ENCODE results near the gene NDUFS7.

NDUFS7 gene

DNA sequence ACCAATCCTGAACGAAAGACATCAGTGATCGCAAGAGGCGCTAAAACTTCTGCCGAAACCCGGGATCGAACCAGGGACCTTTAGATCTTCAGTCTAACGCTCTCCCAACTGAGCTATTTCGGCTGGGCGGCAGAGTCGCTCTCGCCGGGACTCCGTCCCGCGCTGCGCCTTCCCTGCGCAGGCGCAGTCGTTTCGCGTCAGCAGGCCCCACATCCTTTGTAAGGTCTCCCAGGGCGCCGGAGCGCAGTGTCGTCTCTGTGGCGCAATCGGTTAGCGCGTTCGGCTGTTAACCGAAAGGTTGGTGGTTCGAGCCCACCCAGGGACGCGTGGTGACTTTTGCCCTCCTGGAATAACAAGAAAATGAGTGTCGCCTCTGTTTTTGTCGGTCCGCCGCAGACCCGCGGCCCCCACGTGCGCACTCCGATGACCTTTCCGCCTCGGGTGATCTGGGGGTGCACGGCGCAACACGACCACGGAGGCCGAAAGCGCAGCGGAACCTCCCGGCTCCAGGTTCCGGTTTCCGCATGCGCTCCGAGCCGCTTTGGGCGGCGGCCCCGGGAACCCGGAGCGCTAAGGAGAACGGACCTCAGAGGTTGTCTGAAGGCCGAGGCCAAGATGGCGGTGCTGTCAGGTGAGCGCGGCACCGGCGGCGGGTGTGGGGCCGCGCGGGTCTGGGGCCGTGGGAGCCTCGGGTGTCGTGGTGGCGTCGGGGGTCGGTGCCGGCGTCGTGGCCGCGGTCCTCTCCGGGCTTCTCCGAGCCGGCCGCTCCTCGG, at the start of gene NDUFS7:
Gene NDUFS7 (plus strand): TSS at position 596 of the 773 bp plus-strand sequence. CDS start 20 bp downstream, at position 616.
- DNase-seq (ENCODE audit: low spot score) = peak; percentile 98

DNA sequence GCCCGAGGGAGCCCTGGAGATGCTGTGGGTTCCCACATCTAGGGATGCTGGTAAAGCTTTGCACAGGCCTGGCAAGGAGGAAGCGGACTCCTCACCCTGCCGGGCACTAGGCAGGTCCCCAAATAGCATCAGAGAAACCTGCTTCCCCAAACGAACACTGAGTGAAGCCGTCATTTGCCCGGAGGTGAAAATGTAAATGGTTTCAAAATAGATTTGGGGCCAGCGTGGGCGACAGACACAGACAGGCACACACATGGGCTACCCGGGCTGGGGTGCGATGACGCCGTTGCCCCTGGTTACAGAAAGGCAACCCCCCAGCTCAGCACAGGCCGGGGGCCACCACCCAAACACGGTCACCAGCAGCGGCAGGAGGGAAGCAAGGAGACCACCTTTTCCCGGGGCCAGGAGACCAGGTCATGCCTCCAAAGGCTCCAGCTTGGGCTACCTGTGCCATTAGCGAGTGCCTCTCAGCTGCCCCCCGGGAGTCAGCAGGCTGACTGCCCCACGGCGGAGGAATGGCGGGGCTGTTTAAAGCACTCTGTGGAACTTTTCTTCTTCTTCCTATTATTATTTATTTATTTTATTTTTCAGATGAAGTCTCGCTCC, 47.5 kb upstream of the NDUFS7 start:
- DNase-seq (ENCODE audit: low spot score) = no peak

DNA sequence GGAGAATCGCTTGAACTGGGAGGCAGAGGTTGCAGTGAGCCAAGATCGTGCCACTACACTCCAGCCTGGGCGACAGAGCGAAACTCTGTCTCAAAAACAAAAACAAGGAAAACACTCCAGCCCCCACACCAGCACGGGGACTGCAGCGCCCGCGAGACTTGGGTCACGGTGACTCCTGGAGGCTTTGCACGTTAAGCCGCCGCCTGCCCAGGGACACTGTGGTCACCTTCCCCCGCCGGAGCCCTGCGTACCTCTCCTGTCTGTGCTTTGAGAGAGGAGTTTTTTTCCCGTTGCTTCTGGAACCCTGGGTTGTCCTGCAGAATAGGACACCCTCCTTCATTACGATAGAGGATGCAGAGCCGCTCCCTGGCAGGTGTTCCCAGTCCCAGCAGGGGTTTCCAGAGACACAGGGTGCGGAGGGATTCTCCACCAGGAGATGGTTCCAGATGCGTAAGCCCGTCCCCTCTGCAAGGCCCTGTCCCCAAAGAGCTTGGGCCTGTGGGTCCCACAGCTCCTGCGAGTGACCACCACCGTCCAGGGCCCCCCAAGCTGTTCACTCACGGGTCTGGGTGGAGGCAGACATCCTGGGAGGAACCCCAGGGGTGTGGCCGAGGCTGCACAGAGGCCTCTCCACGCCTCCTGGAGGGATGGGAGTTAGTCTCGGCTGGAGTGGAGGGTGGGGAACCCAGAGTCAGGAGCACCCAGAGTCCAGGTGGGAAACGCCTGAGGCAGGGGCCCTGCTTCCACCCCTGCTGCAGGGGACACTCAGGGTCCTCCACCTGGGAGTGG, 42.8 kb upstream of the NDUFS7 start:
- no peak for DNase-seq (ENCODE audit: low spot score)

DNA sequence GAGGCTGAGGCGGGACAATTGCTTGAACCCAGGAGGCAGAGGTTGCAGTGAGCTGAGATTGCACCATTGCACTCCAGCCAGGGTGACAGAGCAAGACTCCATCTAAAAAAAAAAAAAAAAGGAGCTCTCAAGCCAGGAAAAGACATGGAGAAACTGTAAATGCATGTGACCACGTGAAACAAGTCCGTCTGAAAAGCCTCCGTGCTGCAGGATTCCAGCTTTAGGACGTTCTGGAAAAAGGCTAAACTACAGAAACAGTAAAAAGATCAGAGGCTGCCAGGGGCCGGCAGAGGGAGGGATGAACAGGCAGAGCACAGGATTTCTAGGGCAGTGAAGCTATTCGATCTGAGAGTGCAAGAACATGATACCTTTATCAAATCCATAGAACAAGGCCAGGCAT, 40.7 kb upstream of the NDUFS7 start:
- DNase-seq (ENCODE audit: low spot score) = no peak

DNA sequence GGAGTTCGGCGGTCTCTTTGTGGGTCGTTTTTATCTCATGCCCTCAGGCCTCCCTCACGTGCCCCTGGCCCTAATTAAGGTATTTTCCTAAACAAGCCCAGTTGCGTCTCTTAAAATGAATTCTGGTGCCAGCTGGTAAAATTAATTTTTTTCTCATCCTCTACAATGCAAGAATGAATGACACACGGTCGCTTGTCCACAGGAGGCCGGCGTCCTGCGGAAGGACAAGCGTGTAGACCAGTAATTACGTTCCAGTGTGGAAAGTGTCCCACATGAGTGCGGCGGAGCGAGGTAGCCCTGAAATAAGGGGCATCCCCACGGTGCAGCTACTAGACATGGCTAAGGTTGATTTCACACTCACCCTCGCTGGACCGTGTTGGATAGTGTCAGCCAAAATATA, 34.5 kb upstream of the NDUFS7 start:
- no peak for DNase-seq (ENCODE audit: low spot score)

DNA sequence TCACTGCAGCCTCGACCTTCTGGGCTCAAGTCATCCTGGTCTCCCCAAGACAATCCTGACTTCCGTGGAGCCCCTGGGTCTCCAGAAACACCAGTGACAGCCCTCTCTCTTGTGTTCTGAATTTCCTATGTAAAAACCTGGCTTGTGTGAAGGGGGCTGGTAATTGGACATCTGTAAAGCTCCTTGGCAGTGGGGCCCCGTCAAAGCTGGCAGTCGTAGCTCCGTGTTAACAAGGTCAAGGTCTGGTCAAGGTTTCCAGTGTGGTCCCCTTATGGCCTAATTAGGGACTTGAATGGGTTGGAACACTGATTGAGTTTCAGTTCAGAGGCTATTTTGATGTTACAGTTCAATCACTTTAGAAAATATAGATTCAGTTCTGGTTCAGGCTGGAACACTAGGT, 32.8 kb upstream of the NDUFS7 start:
- no peak for DNase-seq (ENCODE audit: low spot score)

DNA sequence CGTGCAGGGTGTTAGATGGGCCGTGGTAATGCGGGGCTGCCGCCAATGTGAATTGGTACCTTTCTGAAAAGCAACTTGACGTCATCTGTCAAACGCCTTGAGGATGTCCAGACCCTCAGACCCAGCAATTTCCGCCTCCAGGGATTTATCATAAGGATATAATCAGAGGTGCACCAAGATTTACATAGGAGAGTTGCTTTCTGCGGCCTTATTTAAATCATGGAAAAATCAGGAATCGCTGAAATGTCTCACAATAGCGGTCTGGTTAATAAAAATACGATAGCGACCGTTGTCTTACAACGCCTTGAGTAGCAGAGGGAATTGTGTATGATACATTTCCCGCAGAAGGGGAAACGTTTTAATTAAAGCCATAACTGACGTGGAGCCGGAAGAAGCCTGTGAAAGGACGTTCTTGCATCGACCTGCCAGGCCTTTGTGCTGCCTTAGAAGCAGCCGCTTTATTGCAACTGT, 32.3 kb upstream of the NDUFS7 start:
- no peak for DNase-seq (ENCODE audit: low spot score)

DNA sequence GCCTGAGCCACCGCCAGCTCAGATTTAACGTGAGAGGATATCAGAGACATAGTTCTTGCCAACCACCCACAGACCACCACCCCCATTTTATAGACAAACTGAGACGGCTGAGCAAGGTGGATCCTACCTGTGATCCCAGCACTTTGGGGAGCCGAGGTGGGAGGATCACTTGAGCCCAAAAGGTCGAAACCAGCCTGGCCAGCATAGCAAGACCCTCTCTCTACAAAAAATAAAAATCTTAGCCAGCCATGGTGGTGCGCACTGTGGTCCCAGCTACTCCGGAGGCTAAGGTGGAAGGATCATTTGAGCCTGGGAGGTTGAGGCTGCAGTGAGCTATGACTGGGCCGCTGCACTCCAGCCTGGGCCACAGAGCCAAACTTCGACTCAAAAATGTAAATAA, 30.6 kb upstream of the NDUFS7 start:
- DNase-seq (ENCODE audit: low spot score) = no peak

DNA sequence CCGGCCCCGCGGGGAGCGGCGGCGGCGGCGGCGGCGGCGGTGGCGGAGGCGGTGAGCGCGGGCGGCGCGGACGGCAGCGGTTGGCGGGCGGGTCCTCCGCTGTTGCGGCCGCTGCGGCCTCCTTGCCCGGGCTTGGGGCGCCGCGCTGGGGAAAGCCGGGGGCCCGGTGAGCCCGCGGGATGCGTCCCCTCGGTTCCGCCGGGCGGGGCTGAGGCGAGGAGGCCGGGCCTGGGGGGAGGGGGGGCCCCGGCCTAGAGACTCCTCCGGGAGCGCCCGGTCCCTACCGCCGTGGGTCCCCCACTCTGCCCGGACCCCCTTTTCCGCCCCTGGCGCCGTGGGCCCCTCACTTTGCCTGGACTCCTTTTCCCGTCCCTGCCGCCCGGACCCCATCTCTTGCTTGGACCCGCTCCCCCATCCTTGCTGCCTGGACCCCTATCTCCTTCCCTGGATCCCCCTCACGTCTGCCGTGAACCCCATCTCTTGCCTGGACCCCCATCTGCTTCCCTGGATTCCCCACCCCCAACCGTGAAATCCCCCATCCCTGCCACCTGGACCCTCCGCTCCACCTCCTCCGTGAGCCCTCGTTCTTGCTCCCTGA, 28.6 kb upstream of the NDUFS7 start:
- no peak for DNase-seq (ENCODE audit: low spot score)

DNA sequence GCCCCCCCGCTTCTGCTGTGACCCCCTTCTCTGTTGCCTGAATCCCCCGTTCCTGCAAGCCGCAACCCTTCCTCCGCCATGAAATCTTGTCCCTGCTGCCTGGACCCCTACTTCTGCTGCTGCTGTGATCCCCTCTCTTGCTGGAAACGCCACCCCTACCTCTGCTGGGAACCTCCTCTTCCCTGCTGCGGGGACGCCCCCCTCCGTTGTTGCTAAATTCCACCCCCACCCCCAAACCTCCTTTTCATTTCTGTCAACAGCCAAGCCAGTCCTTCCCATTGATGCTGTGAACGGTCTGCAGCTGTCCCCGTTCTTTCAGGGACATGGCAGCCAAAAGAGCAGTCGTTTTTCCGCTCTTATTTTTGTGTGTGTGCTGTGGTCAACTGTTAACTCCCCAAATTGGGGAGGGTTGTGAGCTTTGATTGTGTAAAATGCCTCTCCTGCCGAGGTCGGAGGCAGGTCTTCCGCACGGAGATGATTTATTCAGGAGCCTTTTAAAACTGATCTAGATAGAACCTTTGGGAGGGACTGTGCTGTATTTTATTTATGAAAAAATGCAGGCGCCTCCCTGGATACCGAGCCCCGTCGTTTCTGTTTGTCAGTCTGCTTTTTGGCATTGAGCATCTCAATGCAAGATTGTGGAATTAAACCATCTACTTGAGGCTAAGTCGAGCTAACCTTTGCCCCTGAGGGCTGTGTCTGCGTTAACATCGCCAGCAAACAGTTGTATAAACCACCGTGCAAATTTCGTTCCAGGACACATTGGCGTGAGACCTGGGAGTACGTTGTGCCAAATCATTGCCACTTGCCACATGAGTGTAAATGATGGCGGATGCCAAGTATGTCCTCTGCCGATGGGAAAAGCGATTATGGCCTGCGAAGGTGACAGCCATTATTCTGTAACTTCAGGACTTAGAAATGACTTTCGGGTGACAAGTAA, 27.9 kb upstream of the NDUFS7 start:
- peak; percentile 77 for DNase-seq (ENCODE audit: low spot score)

DNA sequence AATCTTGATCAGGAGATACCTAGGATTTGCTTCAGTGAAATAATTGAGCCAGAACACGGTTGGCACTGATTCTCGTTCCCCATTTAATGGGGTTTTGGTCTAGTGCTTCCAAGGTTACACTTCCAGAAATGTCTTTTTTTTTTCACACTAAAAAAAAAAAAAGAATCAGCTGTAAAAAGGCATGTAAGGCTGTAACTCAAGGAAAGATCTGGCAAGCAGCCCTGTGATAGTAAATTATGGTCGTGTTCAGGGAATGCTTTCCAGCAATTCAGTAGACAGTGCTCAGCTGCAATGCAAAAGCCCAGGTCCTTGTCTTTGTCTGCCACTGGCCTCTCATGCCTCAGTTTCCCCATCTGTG, 27.2 kb upstream of the NDUFS7 start:
- no peak for DNase-seq (ENCODE audit: low spot score)

DNA sequence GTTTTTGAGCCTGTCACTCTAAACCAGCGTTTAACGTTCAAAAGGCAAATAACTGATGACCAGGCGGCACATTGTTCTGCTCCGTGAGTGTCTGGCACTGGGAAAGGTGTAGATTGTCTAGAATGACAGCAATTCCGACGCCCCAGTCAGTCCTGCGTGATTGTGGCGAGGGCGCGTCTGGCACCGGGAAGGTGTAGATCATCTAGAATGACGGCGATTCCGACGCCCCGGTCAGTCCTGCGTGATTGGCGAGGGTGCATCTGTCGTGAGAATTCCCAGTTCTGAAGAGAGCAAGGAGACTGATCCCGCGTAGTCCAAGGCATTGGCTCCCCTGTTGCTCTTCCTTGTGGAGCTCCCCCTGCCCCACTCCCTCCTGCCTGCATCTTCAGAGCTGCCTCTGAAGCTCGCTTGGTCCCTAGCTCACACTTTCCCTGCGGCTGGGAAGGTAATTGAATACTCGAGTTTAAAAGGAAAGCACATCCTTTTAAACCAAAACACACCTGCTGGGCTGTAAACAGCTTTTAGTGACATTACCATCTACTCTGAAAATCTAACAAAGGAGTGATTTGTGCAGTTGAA, 26.1 kb upstream of the NDUFS7 start:
- no peak for DNase-seq (ENCODE audit: low spot score)

DNA sequence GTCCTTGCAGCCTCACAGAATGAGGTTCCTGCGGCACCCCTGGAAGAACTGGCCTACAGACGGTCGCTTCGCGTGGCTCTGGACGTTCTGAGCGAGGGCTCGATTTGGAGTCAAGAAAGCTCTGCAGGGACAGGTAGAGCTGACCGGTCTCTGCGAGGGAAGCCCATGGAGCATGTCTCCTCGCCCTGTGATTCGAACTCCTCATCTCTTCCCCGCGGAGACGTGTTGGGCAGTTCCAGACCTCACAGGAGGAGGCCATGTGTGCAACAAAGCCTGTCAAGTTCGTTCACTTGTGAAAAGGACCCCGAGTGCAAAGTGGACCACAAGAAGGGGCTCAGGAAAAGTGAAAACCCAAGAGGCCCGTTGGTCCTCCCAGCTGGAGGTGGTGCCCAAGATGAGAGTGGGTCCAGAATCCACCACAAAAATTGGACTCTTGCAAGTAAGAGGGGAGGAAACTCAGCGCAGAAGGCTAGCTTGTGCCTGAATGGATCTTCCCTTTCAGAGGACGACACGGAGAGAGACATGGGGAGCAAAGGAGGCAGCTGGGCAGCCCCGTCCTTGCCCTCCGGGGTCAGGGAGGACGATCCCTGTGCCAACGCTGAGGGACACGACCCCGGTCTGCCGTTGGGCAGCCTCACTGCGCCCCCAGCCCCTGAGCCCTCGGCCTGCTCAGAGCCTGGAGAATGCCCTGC, 23.4 kb upstream of the NDUFS7 start:
- DNase-seq (ENCODE audit: low spot score) = no peak

DNA sequence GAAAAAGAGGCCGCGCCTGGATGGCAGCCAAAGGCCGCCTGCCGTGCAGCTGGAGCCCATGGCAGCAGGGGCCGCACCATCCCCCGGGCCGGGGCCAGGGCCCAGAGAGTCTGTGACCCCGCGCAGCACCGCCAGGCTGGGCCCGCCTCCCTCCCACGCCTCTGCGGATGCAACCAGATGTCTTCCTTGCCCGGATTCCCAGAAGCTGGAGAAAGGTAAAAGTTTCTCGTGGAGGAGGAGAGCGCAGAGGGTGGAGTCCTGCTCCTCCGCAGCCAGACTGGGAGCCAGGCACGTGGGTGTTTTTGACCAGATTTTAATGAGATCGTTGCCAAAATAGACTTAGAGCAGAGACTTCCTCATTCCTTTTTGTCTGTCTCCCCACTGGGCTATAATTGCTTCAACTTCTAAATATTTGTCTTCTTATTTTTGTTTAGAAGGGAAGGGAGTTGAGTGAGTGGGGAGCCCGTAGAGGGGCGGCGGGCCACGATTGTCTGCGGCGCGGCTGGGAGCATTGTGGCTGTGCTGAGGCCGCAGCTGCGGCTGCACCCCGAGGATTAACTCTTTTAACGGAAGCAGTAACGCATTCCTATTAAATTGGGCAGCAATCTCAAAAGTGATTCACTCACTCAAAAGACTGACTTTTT, 22.8 kb upstream of the NDUFS7 start:
- DNase-seq (ENCODE audit: low spot score) = peak; percentile 86

DNA sequence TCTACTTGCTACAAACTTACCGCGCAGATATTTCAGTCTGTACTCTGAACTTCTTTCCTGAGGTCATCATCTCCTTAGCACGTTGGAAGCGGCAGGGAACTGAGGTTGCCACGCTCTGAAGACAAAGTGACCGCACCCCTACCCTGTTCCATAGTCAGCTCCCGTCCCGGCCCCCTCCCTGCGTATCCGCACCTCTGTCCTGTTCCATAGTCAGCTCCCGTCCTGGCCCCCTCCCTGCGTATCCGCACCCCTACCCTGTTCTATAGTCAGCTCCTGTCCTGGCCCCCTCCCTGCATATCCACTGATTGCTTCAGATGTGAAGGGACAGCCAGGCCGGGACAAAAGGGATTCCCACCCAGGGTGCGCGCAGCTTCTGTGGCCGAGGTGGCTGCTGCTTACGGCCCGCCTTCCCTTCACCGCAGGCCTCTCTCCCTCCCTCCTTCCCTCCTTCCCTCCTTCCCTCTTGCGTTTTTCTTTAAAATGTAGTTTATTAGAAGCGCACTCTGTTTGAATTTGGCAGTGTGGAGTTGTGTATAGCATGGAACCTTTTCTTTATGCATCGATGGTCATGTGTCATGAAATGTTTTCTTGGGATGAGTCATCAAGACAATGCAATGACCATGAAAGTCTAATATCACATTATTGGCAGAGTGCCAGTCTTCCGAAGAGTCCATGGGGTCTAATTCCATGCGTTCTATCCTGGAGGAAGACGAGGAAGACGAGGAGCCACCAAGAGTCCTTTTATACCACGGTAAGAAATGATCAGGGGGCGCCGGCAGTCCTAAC, 21.9 kb upstream of the NDUFS7 start:
- no peak for DNase-seq (ENCODE audit: low spot score)

DNA sequence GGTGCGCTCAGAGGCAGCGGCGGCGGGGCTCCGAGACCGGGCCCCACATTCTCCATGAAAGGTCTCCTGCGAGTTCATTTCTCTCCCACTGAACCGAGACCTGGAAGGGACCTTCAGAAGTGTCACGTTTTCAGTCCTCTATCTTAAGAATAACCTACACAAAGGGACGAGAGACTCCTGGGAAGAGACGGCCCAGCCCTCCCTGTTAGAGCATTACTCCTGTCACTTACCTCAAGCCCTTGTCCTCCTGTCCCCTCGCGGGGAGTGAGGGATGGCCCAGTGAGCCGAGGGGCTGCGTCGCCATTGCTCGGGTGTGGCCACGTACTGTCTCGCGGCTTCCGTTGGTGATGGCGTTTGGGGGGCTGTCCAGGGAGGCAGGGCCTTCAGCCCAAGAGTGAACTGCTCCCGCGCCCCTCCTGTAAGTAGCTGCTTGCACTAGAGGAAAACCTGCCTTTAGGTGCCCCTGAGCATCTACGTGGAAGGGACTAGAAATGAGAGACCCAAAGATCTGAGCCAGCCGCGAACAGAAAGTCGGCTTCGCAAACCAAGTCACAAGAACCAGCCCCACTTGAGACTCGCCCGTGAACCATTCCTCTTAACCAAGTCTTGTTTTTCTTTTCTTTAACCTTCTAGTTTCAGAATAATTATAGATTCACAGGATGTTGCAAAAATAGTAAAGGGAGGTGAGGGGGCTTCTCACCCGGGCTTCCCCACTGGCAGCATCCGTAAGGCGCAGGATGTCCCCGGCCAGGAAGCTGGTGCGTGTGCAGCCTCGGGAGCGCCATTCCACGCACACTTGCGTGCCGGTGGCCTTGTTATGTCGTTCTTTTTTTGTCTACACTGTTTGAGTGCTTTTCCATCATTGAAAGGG, 21.1 kb upstream of the NDUFS7 start:
- no peak for DNase-seq (ENCODE audit: low spot score)

DNA sequence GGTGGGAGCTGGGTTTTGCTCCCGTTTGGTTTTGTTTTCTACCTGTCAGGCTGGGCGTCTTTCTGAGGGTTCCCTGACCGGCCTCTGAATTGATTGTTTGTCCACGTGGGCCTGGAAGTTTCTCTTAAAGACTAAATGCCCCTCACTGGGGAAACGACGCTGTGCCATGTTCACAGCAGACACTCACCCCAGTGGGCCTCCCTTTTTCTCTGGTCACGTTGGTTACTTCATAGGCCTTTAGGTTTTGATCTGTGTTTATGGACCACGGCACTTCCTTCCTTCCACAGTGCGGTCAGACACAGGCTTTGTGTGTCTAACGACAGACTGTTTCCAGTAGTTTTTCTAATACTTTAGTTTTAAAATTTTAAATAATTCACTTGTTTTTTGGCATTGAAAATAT, 20.1 kb upstream of the NDUFS7 start:
- DNase-seq (ENCODE audit: low spot score) = no peak

DNA sequence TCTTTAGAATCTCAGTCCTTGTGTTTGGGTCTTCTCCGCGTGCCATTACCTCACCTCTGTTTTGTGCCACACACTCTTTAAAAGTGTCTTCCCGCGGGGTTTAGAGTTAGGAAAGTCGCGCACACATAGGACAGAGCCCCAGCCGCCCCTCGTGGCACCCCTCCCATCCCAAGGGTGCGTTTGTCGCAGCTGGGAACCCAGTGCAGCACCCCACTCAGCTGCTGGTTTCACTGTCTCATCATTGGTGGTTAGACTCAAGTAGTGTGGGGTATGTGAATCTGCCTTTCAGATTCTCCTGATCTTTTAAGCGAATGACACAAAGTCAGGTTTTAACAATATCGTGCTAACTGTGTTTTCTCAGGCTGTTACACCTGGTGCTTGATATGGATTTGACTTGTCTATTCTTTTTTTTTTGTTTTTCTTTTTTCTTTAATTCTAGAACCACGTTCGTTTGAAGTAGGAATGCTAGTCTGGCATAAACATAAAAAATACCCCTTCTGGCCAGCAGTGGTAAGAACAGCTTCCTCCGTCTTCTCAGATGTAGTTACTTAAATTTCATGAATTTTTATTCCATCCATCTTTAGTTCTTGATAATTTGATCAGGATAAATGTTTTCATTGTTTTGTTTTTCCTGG, 19.5 kb upstream of the NDUFS7 start:
- DNase-seq (ENCODE audit: low spot score) = no peak
